ENCODE data around the gene DHX30. TPM values are rescaled to one million over a fixed set of nuclear protein-coding genes. Genes with fewer than 3 reads are reported as not detected.
"Not testable (repeated sequence)": the region's sequence is repeated elsewhere in the genome, so short reads cannot be mapped to it uniquely, and the experiment has no call there.

Gene DHX30
- total RNA-seq, result 61.7 and 83.3 TPM in 2 replicates

GRCh38 chr3:47802734-47803479 lies at the start of gene DHX30:
Gene DHX30, plus strand, starts transcription at chr3:47803138. Its CDS starts 7,546 bp downstream, at chr3:47810684.
- DNase-seq (ENCODE audit: extremely low read depth, low read depth, low spot score), result no peak

GRCh38 chr3:47758261-47759025 lies 44.5 kb upstream of the DHX30 start:
- no peak for DNase-seq (ENCODE audit: extremely low read depth, low read depth, low spot score)

GRCh38 chr3:47760207-47760606 lies 42.7 kb upstream of the DHX30 start:
- DNase-seq (ENCODE audit: extremely low read depth, low read depth, low spot score), result not testable (repeated sequence)

GRCh38 chr3:47761046-47761445 lies 41.9 kb upstream of the DHX30 start:
- no peak for DNase-seq (ENCODE audit: extremely low read depth, low read depth, low spot score)

- no peak for DNase-seq (ENCODE audit: extremely low read depth, low read depth, low spot score)
Observed at GRCh38 chr3:47762233-47762632, 40.7 kb upstream of the DHX30 start.

- no peak for DNase-seq (ENCODE audit: extremely low read depth, low read depth, low spot score)
Observed at GRCh38 chr3:47766186-47766585, 36.8 kb upstream of the DHX30 start.

GRCh38 chr3:47772047-47772446 lies 30.9 kb upstream of the DHX30 start:
- DNase-seq (ENCODE audit: extremely low read depth, low read depth, low spot score), result no peak

- no peak for DNase-seq (ENCODE audit: extremely low read depth, low read depth, low spot score)
Observed at GRCh38 chr3:47772788-47773187, 30.1 kb upstream of the DHX30 start.

GRCh38 chr3:47778746-47779145 lies 24.2 kb upstream of the DHX30 start:
- DNase-seq (ENCODE audit: extremely low read depth, low read depth, low spot score), result no peak

- no peak for DNase-seq (ENCODE audit: extremely low read depth, low read depth, low spot score)
Observed at GRCh38 chr3:47780741-47781684, 21.9 kb upstream of the DHX30 start.

GRCh38 chr3:47781685-47782445 lies 21.1 kb upstream of the DHX30 start, which contains the start of gene SMARCC1:
Gene SMARCC1, minus strand, starts transcription at chr3:47781893. Its CDS starts 96 bp downstream, at chr3:47781797.
- DNase-seq (ENCODE audit: extremely low read depth, low read depth, low spot score), result peak; percentile 58

- DNase-seq (ENCODE audit: extremely low read depth, low read depth, low spot score), result no peak
Observed at GRCh38 chr3:47782446-47783308, 20.3 kb upstream of the DHX30 start.

GRCh38 chr3:47783673-47784072 lies 19.3 kb upstream of the DHX30 start:
- no peak for DNase-seq (ENCODE audit: extremely low read depth, low read depth, low spot score)

GRCh38 chr3:47791193-47791855 lies 11.6 kb upstream of the DHX30 start:
- no peak for DNase-seq (ENCODE audit: extremely low read depth, low read depth, low spot score)

GRCh38 chr3:47792699-47793098 lies 10.2 kb upstream of the DHX30 start:
- DNase-seq (ENCODE audit: extremely low read depth, low read depth, low spot score), result no peak

- DNase-seq (ENCODE audit: extremely low read depth, low read depth, low spot score), result no peak
Observed at GRCh38 chr3:47794544-47794943, 8.4 kb upstream of the DHX30 start.

- DNase-seq (ENCODE audit: extremely low read depth, low read depth, low spot score), result no peak
Observed at GRCh38 chr3:47799733-47800132, 3.2 kb upstream of the DHX30 start.

- DNase-seq (ENCODE audit: extremely low read depth, low read depth, low spot score), result no peak
Observed at GRCh38 chr3:47803480-47804025, 615 bp downstream of the DHX30 start.
